Measurements from ENCODE around the gene SLC39A11.

- TF ChIP-seq SP1 (IDR thresholded peaks at IDR 0.05) = no peak
- TF ChIP-seq NFRKB (IDR thresholded peaks at IDR 0.05) = no peak
- no peak for TF ChIP-seq BHLHE40 (IDR thresholded peaks at IDR 0.05; ENCODE audit: borderline replicate concordance)
- TF ChIP-seq FOXM1 (IDR thresholded peaks at IDR 0.05; ENCODE audit: borderline replicate concordance) = no peak
- no peak for TF ChIP-seq FOXA1 (IDR thresholded peaks at IDR 0.05)
- no peak for TF ChIP-seq ARNT (IDR thresholded peaks at IDR 0.05)
- TF ChIP-seq PKNOX1 (IDR thresholded peaks at IDR 0.05) = no peak
- no peak for TF ChIP-seq FOXK2 (IDR thresholded peaks at IDR 0.05)
Measured at GRCh38 chr17:72677108-72677507, 415.4 kb downstream of the SLC39A11 start.
